WTC11 (cell line): ENCODE data around the gene ZNF574. TPM values are rescaled to one million over a fixed set of nuclear protein-coding genes. Genes with fewer than 3 reads are reported as not detected.
A peak's percentile ranks its signal among the peaks of the same experiment; 100 is the strongest.

Experiments used
- ATAC-seq: fragments of 200-7000 bp; cut with Tn5 transposase; 2 replicates; pipeline ENCODE4 v1.10.0; 2021; ENCODE audit warnings: mild to moderate bottlenecking, moderate library complexity
- CTCF ChIA-PET: fragments of 300-600 bp; sonication (Branson Sonifier 250); formaldehyde crosslinking; loops from one replicate; lab custom pipeline; 2021; ENCODE audit warnings: antibody characterized with exemption; lab: Charles Lee
- POLR2A ChIA-PET: fragments of 350-600 bp; sonication (Branson Sonifier 250); formaldehyde crosslinking; loops from one replicate; lab custom pipeline; 2021; ENCODE audit warnings: antibody characterized with exemption; lab: Charles Lee
- DNase-seq: peaks from one replicate; pipeline ENCODE4 v3.0.0; 2021; ENCODE audit warnings: low spot score
- H3K27ac Mint-ChIP-seq: 2 replicates; pipeline ENCODE4 v1.8.0; 2021; ENCODE audit warnings: mixed read lengths
- H3K27me3 Mint-ChIP-seq: 2 replicates; pipeline ENCODE4 v1.8.0; 2021; ENCODE audit warnings: low read depth, mild to moderate bottlenecking, moderate library complexity, mixed read lengths
- H3K36me3 Mint-ChIP-seq: 2 replicates; pipeline ENCODE4 v1.8.0; 2021; ENCODE audit warnings: mixed read lengths
- H3K4me1 Mint-ChIP-seq: 2 replicates; pipeline ENCODE4 v1.8.0; 2022; ENCODE audit warnings: mixed read lengths
- H3K4me3 Mint-ChIP-seq: 2 replicates; pipeline ENCODE4 v1.8.0; 2021; ENCODE audit warnings: mild to moderate bottlenecking, moderate library complexity, mixed read lengths
- H3K9me3 Mint-ChIP-seq: 2 replicates; pipeline ENCODE4 v1.8.0; 2021; ENCODE audit warnings: mixed read lengths
- CREM ChIP-seq: sonication (generic); formaldehyde crosslinking; IDR thresholded peaks from 2 replicates; pipeline ENCODE4 v1.8.1; 2022; ENCODE audit warnings: mild to moderate bottlenecking, missing genetic modification reagents, moderate library complexity
- FOXP1 ChIP-seq: sonication (generic); formaldehyde crosslinking; IDR thresholded peaks from 2 replicates; pipeline ENCODE4 v1.8.0; 2022; ENCODE audit warnings: missing genetic modification reagents, mild to moderate bottlenecking, moderate library complexity, borderline replicate concordance
- JAZF1 ChIP-seq: fragments of 250-450 bp; sonication (Bioruptor Pico); IDR thresholded peaks from 2 replicates; pipeline ENCODE4 v1.9.0; 2021; ENCODE audit warnings: moderate library complexity, mild to moderate bottlenecking, inconsistent platforms
- KAT7 ChIP-seq: sonication (generic); formaldehyde crosslinking; IDR thresholded peaks from 2 replicates; pipeline ENCODE4 v1.8.1; 2023; ENCODE audit warnings: missing genetic modification reagents, mild to moderate bottlenecking, borderline replicate concordance
- NR3C1 ChIP-seq: sonication (generic); formaldehyde crosslinking; conservative IDR thresholded peaks from 2 replicates; pipeline ENCODE4 v1.8.1; 2023; ENCODE audit warnings: low read depth, mild to moderate bottlenecking, missing genetic modification reagents
- ZNF121 ChIP-seq: sonication (generic); formaldehyde crosslinking; IDR thresholded peaks from 2 replicates; pipeline ENCODE4 v1.8.0; 2023; ENCODE audit warnings: missing genetic modification reagents
- total RNA-seq: library from RNA; stranded (reverse); gene quantifications from 3 replicates; pipeline ENCODE4 v1.2.3, GENCODE V29; 2021
- TF ChIP-seq, protein P1 (sequence below): sonication (generic); formaldehyde crosslinking; IDR thresholded peaks from 2 replicates; pipeline ENCODE4 v1.8.0; 2022; ENCODE audit warnings: mild to moderate bottlenecking, missing genetic modification reagents
- TF ChIP-seq, protein P2 (sequence below): fragments of 250-450 bp; sonication (Bioruptor Pico); IDR thresholded peaks from 2 replicates; pipeline ENCODE4 v1.8.0; 2021; ENCODE audit warnings: mild to moderate bottlenecking
- TF ChIP-seq, protein P3 (sequence below): sonication (generic); formaldehyde crosslinking; conservative IDR thresholded peaks from 2 replicates; pipeline ENCODE4 v1.8.1; 2023; ENCODE audit warnings: mild to moderate bottlenecking, low read depth, missing genetic modification reagents, moderate library complexity
- TF ChIP-seq, protein P4 (sequence below): sonication (generic); formaldehyde crosslinking; IDR thresholded peaks from 2 replicates; pipeline ENCODE4 v1.8.1; 2023; ENCODE audit warnings: mild to moderate bottlenecking, moderate library complexity, missing genetic modification reagents
- TF ChIP-seq, protein P5 (sequence below): sonication (generic); formaldehyde crosslinking; IDR thresholded peaks from 2 replicates; pipeline ENCODE4 v1.8.1; 2023; ENCODE audit warnings: mild to moderate bottlenecking, missing genetic modification reagents
- TF ChIP-seq, protein P6 (sequence below): sonication (generic); formaldehyde crosslinking; IDR thresholded peaks from 2 replicates; pipeline ENCODE4 v1.8.1; 2023; ENCODE audit warnings: mild to moderate bottlenecking, missing genetic modification reagents, moderate library complexity
- TF ChIP-seq, protein P7 (sequence below): fragments of 200-600 bp; IDR thresholded peaks from 2 replicates; pipeline ENCODE4 v1.8.0; 2022; ENCODE audit warnings: antibody characterized with exemption
- TF ChIP-seq, protein P8 (sequence below): sonication (generic); formaldehyde crosslinking; IDR thresholded peaks from 2 replicates; pipeline ENCODE4 v1.8.1; 2023; ENCODE audit warnings: mild to moderate bottlenecking, missing genetic modification reagents

Gene ZNF574
- total RNA-seq, 1 experiment from 2014 or later = 30.6 TPM

DNA sequence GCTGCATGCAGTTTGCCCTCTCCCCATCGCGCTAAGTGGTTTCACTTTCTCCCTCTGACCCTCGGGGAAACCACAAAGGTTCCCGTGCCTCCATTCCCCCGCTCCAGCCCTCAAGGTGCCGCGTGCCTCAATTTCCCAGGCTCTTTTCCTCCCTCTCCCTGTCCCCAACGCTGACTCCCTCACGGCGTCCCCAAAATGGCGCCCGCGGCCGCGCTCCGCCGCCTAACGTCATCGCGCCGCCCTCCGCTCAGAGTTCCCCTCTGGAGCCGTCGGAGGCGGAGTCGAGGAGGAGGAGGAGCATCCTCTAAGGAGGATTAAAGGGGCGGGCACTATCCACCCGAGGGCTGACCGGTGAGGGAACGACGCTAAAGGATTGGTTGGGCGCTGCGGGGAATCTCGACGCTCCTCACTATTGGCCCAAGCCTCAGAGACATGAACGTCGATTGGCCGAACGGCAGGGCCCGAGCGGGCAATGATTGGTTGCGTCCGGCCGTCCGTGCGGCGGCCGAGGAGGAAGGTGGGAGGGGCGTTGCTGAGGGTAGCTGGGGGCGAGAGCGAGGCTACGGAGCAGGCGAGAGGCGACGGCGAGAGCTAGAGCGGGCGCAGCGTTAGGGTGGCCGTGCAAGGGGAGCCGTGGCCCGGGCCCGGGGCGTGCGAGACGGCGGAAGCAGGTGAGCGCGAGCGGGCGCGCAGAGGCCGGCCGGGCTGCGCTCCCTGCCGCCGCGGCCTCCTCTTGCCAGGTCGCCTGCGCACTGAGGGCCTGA is at the start of gene ZNF574 (continued):
- TF ChIP-seq, protein P1, sequence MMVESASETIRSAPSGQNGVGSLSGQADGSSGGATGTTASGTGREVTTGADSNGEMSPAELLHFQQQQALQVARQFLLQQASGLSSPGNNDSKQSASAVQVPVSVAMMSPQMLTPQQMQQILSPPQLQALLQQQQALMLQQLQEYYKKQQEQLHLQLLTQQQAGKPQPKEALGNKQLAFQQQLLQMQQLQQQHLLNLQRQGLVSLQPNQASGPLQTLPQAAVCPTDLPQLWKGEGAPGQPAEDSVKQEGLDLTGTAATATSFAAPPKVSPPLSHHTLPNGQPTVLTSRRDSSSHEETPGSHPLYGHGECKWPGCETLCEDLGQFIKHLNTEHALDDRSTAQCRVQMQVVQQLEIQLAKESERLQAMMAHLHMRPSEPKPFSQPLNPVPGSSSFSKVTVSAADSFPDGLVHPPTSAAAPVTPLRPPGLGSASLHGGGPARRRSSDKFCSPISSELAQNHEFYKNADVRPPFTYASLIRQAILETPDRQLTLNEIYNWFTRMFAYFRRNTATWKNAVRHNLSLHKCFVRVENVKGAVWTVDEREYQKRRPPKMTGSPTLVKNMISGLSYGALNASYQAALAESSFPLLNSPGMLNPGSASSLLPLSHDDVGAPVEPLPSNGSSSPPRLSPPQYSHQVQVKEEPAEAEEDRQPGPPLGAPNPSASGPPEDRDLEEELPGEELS = peak; percentile 32
- TF ChIP-seq, protein P2, sequence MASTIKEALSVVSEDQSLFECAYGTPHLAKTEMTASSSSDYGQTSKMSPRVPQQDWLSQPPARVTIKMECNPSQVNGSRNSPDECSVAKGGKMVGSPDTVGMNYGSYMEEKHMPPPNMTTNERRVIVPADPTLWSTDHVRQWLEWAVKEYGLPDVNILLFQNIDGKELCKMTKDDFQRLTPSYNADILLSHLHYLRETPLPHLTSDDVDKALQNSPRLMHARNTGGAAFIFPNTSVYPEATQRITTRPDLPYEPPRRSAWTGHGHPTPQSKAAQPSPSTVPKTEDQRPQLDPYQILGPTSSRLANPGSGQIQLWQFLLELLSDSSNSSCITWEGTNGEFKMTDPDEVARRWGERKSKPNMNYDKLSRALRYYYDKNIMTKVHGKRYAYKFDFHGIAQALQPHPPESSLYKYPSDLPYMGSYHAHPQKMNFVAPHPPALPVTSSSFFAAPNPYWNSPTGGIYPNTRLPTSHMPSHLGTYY = 0 out of 2 replicates have a peak, but pooled peaks have one; percentile 36
- 0 out of 2 replicates have a peak, but pooled peaks have one; percentile 51 for TF ChIP-seq CREM (CRISPR knock-in tag)
- TF ChIP-seq, protein P3, sequence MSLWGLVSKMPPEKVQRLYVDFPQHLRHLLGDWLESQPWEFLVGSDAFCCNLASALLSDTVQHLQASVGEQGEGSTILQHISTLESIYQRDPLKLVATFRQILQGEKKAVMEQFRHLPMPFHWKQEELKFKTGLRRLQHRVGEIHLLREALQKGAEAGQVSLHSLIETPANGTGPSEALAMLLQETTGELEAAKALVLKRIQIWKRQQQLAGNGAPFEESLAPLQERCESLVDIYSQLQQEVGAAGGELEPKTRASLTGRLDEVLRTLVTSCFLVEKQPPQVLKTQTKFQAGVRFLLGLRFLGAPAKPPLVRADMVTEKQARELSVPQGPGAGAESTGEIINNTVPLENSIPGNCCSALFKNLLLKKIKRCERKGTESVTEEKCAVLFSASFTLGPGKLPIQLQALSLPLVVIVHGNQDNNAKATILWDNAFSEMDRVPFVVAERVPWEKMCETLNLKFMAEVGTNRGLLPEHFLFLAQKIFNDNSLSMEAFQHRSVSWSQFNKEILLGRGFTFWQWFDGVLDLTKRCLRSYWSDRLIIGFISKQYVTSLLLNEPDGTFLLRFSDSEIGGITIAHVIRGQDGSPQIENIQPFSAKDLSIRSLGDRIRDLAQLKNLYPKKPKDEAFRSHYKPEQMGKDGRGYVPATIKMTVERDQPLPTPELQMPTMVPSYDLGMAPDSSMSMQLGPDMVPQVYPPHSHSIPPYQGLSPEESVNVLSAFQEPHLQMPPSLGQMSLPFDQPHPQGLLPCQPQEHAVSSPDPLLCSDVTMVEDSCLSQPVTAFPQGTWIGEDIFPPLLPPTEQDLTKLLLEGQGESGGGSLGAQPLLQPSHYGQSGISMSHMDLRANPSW (CRISPR knock-in tag) = no peak
- TF ChIP-seq, protein P4, sequence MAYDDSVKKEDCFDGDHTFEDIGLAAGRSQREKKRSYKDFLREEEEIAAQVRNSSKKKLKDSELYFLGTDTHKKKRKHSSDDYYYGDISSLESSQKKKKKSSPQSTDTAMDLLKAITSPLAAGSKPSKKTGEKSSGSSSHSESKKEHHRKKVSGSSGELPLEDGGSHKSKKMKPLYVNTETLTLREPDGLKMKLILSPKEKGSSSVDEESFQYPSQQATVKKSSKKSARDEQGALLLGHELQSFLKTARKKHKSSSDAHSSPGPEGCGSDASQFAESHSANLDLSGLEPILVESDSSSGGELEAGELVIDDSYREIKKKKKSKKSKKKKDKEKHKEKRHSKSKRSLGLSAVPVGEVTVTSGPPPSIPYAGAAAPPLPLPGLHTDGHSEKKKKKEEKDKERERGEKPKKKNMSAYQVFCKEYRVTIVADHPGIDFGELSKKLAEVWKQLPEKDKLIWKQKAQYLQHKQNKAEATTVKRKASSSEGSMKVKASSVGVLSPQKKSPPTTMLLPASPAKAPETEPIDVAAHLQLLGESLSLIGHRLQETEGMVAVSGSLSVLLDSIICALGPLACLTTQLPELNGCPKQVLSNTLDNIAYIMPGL = 0 out of 2 replicates have a peak, but pooled peaks have one; percentile 24
- TF ChIP-seq, protein P5, sequence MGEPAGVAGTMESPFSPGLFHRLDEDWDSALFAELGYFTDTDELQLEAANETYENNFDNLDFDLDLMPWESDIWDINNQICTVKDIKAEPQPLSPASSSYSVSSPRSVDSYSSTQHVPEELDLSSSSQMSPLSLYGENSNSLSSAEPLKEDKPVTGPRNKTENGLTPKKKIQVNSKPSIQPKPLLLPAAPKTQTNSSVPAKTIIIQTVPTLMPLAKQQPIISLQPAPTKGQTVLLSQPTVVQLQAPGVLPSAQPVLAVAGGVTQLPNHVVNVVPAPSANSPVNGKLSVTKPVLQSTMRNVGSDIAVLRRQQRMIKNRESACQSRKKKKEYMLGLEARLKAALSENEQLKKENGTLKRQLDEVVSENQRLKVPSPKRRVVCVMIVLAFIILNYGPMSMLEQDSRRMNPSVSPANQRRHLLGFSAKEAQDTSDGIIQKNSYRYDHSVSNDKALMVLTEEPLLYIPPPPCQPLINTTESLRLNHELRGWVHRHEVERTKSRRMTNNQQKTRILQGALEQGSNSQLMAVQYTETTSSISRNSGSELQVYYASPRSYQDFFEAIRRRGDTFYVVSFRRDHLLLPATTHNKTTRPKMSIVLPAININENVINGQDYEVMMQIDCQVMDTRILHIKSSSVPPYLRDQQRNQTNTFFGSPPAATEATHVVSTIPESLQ (CRISPR knock-in tag) = no peak

DNA sequence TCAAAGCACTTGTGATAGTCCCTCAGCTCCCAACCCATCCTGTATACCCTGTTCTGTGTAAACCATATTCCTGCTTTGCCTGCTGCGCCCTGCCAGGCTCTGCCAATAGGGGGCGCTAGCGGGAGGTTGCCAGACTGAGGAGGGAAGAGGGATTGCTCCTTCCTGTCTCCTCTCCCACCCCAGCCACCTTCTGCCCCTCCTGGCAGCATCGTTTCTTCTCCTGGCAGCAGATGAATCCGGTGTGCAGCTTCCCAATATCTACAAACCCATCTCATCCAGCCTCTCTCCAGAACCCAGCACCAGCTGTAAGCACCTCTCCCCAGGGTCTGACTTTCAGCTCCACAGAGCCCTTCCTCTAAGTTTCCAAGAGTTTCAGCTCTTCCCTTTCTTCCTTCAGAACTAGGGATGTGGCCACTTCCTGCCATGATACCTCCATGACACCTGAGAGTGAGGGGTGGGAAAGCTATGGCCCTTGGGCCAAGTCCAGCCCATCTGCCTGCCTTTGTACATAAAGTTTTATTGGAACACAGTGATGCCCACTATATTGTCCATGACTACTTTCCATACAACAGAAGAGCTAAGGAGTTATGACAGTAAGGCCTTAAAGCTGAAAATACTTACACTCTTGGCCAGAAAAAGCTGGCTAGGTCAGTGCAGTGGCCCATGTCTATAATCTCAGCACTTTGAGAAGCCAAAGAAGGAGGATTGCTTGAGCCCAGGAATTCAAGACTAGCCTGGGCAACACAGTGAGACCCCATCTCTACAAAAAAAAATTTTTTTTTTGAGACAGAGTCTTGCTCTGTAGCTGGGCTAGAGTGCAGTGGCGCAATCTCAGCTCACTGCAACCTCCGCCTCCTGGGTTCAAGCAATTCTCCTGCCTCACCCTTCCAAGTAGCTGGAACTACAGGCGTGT is 47.4 kb upstream of the ZNF574 start:
- DNase-seq (peak; percentile 93), ATAC-seq (peak; percentile 79)
- Mint-ChIP-seq H3K9me3 (no peaks in the 10 kb centered on the region), H3K27me3 (no peaks in the 10 kb centered on the region), H3K36me3 (peaks cover 18% of the 10 kb centered on the region), H3K27ac (peak overlapping the region; percentile 17), H3K4me3 (peak overlapping the region; percentile 62), H3K4me1 (peaks cover 39% of the 10 kb centered on the region)
- POLR2A ChIA-PET = interaction anchor here (0.7 to 1.5 kb wide), 2 partner anchors 19 to 69 kb away, joined by 4 to 5 read pairs; partner anchors contain the start of gene RABAC1
- CTCF ChIA-PET = interaction anchor here (0.5 to 3.2 kb wide), 32 partner anchors 9 to 189 kb away, joined by 3 to 32 read pairs (median 4); partner anchors contain the start of genes DEDD2, RABAC1 and ZNF574
- TF ChIP-seq KAT7 (CRISPR knock-in tag) (no peak), FOXP1 (CRISPR knock-in tag) (no peak), JAZF1 (no peak), NR3C1 (CRISPR knock-in tag) (no peak), ZNF121 (peak; percentile 69; the same call in 1 of the 2 replicates)
- TF ChIP-seq, protein P6, sequence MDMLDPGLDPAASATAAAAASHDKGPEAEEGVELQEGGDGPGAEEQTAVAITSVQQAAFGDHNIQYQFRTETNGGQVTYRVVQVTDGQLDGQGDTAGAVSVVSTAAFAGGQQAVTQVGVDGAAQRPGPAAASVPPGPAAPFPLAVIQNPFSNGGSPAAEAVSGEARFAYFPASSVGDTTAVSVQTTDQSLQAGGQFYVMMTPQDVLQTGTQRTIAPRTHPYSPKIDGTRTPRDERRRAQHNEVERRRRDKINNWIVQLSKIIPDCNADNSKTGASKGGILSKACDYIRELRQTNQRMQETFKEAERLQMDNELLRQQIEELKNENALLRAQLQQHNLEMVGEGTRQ (CRISPR knock-in tag) = no peak
- TF ChIP-seq, protein P4 = no peak
- TF ChIP-seq, protein P7, sequence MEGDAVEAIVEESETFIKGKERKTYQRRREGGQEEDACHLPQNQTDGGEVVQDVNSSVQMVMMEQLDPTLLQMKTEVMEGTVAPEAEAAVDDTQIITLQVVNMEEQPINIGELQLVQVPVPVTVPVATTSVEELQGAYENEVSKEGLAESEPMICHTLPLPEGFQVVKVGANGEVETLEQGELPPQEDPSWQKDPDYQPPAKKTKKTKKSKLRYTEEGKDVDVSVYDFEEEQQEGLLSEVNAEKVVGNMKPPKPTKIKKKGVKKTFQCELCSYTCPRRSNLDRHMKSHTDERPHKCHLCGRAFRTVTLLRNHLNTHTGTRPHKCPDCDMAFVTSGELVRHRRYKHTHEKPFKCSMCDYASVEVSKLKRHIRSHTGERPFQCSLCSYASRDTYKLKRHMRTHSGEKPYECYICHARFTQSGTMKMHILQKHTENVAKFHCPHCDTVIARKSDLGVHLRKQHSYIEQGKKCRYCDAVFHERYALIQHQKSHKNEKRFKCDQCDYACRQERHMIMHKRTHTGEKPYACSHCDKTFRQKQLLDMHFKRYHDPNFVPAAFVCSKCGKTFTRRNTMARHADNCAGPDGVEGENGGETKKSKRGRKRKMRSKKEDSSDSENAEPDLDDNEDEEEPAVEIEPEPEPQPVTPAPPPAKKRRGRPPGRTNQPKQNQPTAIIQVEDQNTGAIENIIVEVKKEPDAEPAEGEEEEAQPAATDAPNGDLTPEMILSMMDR = peak; percentile 98
- TF ChIP-seq, protein P8, sequence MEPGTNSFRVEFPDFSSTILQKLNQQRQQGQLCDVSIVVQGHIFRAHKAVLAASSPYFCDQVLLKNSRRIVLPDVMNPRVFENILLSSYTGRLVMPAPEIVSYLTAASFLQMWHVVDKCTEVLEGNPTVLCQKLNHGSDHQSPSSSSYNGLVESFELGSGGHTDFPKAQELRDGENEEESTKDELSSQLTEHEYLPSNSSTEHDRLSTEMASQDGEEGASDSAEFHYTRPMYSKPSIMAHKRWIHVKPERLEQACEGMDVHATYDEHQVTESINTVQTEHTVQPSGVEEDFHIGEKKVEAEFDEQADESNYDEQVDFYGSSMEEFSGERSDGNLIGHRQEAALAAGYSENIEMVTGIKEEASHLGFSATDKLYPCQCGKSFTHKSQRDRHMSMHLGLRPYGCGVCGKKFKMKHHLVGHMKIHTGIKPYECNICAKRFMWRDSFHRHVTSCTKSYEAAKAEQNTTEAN (CRISPR knock-in tag) = no peak
